NCI-H2196 (cell line): ENCODE data around the gene TP53I11.

Source experiments
- DNase-seq: peaks from one replicate; lab custom pipeline; 2025; ENCODE audit not compliant: unreplicated experiment; lab: John Stamatoyannopoulos, UW

TP53I11 gene

GRCh38 chr11:44889266-44889665 lies 61.4 kb downstream of the TP53I11 start:
- no peak for DNase-seq

GRCh38 chr11:44887636-44888035 lies 63.0 kb downstream of the TP53I11 start:
- no peak for DNase-seq

- DNase-seq = no peak
Observed at GRCh38 chr11:44886790-44887140, 63.9 kb downstream of the TP53I11 start.

GRCh38 chr11:44885919-44886789 lies 64.5 kb downstream of the TP53I11 start:
- no peak for DNase-seq

- no peak for DNase-seq
Observed at GRCh38 chr11:44885065-44885810, 65.4 kb downstream of the TP53I11 start.

- no peak for DNase-seq
Observed at GRCh38 chr11:44884056-44884455, 66.6 kb downstream of the TP53I11 start.

- no peak for DNase-seq
Observed at GRCh38 chr11:44883277-44883676, 67.4 kb downstream of the TP53I11 start.
